ENCODE measurements around the gene SHLD3. TPM values are rescaled to one million over a fixed set of nuclear protein-coding genes. Genes with fewer than 3 reads are reported as not detected.

The SHLD3 gene
- polyA plus RNA-seq, 1 of the 3 experiments (the other 2 are of a cell fraction): 2.4 TPM

DNA sequence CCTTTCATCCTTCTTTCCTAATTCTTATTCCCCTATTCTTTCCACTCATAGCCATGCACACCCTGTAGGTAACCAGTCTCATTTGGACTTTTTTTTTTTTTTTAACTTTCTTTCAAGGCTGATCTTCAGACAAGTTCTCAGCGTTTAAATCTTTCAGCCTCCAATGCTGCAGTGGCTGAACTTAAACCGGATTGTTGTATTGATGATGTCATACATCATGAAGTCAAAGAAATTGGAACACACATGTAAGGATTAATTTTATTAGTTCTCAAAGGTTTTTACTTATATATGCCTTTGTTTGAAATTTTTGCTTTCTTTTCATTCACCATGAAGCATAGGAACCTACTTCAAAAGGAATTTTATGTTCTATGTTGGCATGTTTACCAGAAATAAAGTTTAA is 22.1 kb downstream of the SHLD3 start:
- WGBS (ENCODE audit: low lambda C conversion rate): 84% methylated on average over 2 of the region's 2 CpGs
- H4K20me1 ChIP-seq (ENCODE audit: insufficient read depth): no peaks in the 10 kb centered on the region
- no peaks in the 10 kb centered on the region for H3K9me3 ChIP-seq
- H3K4me2 ChIP-seq: no peak overlapping the region
- H3K9ac ChIP-seq: no peak overlapping the region
- no peak overlapping the region for H3K27ac ChIP-seq (ENCODE audit: low read depth in 2 of 2, low read length in 1 of 2)
- CTCF ChIA-PET: no interaction called here
- H3K36me3 ChIP-seq (replicated peaks in 1 of 2; ENCODE audit: control insufficient read depth in 1 of 2, insufficient read depth in 2 of 2, low read length in 1 of 2): peaks cover 13 to 29% of the 10 kb centered on the region in 2 experiments
- POLR2A ChIA-PET: no interaction called here
- H3K4me1 ChIP-seq (ENCODE audit: control insufficient read depth in 1 of 2, insufficient read depth in 2 of 2, low read depth in 1 of 2, low read length in 1 of 2): no peaks in the 10 kb centered on the region
- H3F3A ChIP-seq (replicated peaks; ENCODE audit: insufficient read depth): peaks cover 4% of the 10 kb centered on the region
- H2AFZ ChIP-seq (ENCODE audit: low read depth): no peak overlapping the region
- H3K9me2 ChIP-seq: no peaks in the 10 kb centered on the region
- TF ChIP-seq FOSL2 (IDR thresholded peaks at IDR 0.05; ENCODE audit: borderline replicate concordance, low read depth) (no peak), ELF1 (IDR thresholded peaks at IDR 0.05) (no peak), POLR2AphosphoS5 (IDR thresholded peaks at IDR 0.05; ENCODE audit: low read depth, low read length) (no peak), YY1 (IDR thresholded peaks at IDR 0.05; ENCODE audit: low read depth) (no peak), JUND (IDR thresholded peaks at IDR 0.05) (no peak)
- TF ChIP-seq, protein P1, sequence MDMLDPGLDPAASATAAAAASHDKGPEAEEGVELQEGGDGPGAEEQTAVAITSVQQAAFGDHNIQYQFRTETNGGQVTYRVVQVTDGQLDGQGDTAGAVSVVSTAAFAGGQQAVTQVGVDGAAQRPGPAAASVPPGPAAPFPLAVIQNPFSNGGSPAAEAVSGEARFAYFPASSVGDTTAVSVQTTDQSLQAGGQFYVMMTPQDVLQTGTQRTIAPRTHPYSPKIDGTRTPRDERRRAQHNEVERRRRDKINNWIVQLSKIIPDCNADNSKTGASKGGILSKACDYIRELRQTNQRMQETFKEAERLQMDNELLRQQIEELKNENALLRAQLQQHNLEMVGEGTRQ (IDR thresholded peaks at IDR 0.05; ENCODE audit: borderline replicate concordance, low read depth, low read length): no peak
- DNase-seq: no peak
- no peaks in the 10 kb centered on the region; the same call in 1 of the 2 replicates for H3K79me2 ChIP-seq (ENCODE audit: insufficient read depth)
- no peak overlapping the region for H3K4me3 ChIP-seq (ENCODE audit: low read depth in 2 of 2, low read length in 1 of 2)
- no peaks in the 10 kb centered on the region for H3K27me3 ChIP-seq (ENCODE audit: insufficient read depth)

DNA sequence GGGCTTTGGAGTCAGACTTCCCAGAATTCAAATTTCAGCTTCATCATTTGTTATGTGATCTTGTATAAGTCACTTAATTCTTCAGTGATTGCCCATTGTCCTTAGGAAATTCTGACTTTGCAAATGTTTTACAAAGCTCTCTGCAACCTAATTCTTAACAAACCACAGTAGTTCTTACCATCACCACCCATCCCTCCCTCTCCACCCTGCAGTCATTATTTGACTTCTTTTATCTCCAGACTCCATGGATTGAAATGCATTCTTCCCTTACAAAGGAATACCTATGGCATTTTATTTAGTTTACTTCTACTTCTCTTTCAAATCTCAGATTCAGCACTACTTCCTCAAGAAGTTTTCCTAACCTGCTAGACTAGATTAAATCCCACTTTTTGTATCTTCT is 23.1 kb downstream of the SHLD3 start:
- H3K4me1 ChIP-seq (ENCODE audit: control insufficient read depth in 1 of 2, insufficient read depth in 2 of 2, low read depth in 1 of 2, low read length in 1 of 2): no peaks in the 10 kb centered on the region
- no peak overlapping the region for H2AFZ ChIP-seq (ENCODE audit: low read depth)
- no peak overlapping the region for H3K9ac ChIP-seq
- peaks cover 16 to 37% of the 10 kb centered on the region in 2 experiments for H3K36me3 ChIP-seq (replicated peaks in 1 of 2; ENCODE audit: control insufficient read depth in 1 of 2, insufficient read depth in 2 of 2, low read length in 1 of 2)
- ChIA-PET POLR2A (no interaction called here), CTCF (no interaction called here)
- no peak overlapping the region for H3K4me2 ChIP-seq
- H3K9me3 ChIP-seq: no peaks in the 10 kb centered on the region
- H4K20me1 ChIP-seq (ENCODE audit: insufficient read depth): no peaks in the 10 kb centered on the region
- no peaks in the 10 kb centered on the region for H3K9me2 ChIP-seq
- DNase-seq: no peak
- H3K27me3 ChIP-seq (ENCODE audit: insufficient read depth): no peaks in the 10 kb centered on the region
- H3K27ac ChIP-seq (ENCODE audit: low read depth in 2 of 2, low read length in 1 of 2): no peak overlapping the region
- no peaks in the 10 kb centered on the region for H3F3A ChIP-seq (replicated peaks; ENCODE audit: insufficient read depth)
- H3K4me3 ChIP-seq (ENCODE audit: low read depth in 2 of 2, low read length in 1 of 2): no peak overlapping the region
- no peak for TF ChIP-seq EP300 (IDR thresholded peaks at IDR 0.05; ENCODE audit: borderline replicate concordance in 1 of 2, low read depth in 1 of 2, low read length in 1 of 2)
- no peak for TF ChIP-seq RAD21 (IDR thresholded peaks at IDR 0.05; ENCODE audit: low read length)
- TF ChIP-seq ELF1 (IDR thresholded peaks at IDR 0.05): no peak
- TF ChIP-seq GABPA (IDR thresholded peaks at IDR 0.05; ENCODE audit: low read depth): no peak
- TF ChIP-seq, protein P2, sequence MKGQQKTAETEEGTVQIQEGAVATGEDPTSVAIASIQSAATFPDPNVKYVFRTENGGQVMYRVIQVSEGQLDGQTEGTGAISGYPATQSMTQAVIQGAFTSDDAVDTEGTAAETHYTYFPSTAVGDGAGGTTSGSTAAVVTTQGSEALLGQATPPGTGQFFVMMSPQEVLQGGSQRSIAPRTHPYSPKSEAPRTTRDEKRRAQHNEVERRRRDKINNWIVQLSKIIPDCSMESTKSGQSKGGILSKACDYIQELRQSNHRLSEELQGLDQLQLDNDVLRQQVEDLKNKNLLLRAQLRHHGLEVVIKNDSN (IDR thresholded peaks at IDR 0.05; ENCODE audit: borderline replicate concordance, low read depth): no peak
- TF ChIP-seq, protein P3, sequence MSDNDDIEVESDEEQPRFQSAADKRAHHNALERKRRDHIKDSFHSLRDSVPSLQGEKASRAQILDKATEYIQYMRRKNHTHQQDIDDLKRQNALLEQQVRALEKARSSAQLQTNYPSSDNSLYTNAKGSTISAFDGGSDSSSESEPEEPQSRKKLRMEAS (IDR thresholded peaks at IDR 0.05; ENCODE audit: low read depth): no peak
- TF ChIP-seq SIN3A (IDR thresholded peaks at IDR 0.05; ENCODE audit: borderline replicate concordance, low read depth, low read length): no peak
- TF ChIP-seq POLR2AphosphoS5 (IDR thresholded peaks at IDR 0.05; ENCODE audit: low read depth, low read length): no peak
- no peak for TF ChIP-seq MEF2A (IDR thresholded peaks at IDR 0.05; ENCODE audit: borderline replicate concordance, low read depth)
- TF ChIP-seq CHD2 (IDR thresholded peaks at IDR 0.05; ENCODE audit: low read length, partially characterized antibody): no peak
- TF ChIP-seq, protein P4, sequence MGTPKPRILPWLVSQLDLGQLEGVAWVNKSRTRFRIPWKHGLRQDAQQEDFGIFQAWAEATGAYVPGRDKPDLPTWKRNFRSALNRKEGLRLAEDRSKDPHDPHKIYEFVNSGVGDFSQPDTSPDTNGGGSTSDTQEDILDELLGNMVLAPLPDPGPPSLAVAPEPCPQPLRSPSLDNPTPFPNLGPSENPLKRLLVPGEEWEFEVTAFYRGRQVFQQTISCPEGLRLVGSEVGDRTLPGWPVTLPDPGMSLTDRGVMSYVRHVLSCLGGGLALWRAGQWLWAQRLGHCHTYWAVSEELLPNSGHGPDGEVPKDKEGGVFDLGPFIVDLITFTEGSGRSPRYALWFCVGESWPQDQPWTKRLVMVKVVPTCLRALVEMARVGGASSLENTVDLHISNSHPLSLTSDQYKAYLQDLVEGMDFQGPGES (IDR thresholded peaks at IDR 0.05; ENCODE audit: low read depth, low read length): no peak
- TF ChIP-seq RCOR1 (IDR thresholded peaks at IDR 0.05; ENCODE audit: low read length): no peak
- no peaks in the 10 kb centered on the region; the same call in 1 of the 2 replicates for H3K79me2 ChIP-seq (ENCODE audit: insufficient read depth)

Measured in SK-N-SH (cell line).